Neural progenitor cell (in vitro differentiated cells): ENCODE measurements around the gene TBP.

Experiments used
- EZH2 ChIP-seq: fragments of 200-600 bp; sonication (generic); IDR thresholded peaks from 2 replicates; pipeline ENCODE4 v1.6.1; 2017; ENCODE audit warnings: antibody characterized with exemption, mild to moderate bottlenecking, moderate library complexity
- EZH2phosphoT487 ChIP-seq: fragments of 200-600 bp; sonication (generic); IDR thresholded peaks from 2 replicates; pipeline ENCODE4 v1.6.1; 2017; ENCODE audit warnings: antibody characterized with exemption
- TF ChIP-seq, protein P1 (sequence below): fragments of 200-600 bp; sonication (generic); IDR thresholded peaks from 2 replicates; pipeline ENCODE4 v1.5.1; 2017; ENCODE audit warnings: antibody characterized with exemption, mild to moderate bottlenecking

DNA sequence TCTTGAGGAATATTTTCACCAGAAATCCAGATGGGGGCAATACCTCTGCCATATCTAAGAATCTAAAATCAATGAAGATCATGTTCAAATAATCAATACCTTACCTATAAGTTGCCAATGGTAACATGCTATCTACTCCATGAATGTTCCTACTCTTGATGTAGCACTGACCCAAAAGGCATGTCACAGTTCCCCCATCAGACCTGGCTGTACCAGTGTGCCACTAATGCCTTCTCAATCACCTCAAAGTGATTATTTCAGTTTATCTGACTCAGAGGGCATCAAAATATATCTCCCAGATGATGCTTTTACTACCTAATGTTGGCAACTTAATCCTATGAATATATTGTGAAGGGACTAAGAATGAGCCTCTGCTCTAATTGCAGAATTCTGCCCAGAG, 24.7 kb downstream of the TBP start:
- TF ChIP-seq, protein P1, sequence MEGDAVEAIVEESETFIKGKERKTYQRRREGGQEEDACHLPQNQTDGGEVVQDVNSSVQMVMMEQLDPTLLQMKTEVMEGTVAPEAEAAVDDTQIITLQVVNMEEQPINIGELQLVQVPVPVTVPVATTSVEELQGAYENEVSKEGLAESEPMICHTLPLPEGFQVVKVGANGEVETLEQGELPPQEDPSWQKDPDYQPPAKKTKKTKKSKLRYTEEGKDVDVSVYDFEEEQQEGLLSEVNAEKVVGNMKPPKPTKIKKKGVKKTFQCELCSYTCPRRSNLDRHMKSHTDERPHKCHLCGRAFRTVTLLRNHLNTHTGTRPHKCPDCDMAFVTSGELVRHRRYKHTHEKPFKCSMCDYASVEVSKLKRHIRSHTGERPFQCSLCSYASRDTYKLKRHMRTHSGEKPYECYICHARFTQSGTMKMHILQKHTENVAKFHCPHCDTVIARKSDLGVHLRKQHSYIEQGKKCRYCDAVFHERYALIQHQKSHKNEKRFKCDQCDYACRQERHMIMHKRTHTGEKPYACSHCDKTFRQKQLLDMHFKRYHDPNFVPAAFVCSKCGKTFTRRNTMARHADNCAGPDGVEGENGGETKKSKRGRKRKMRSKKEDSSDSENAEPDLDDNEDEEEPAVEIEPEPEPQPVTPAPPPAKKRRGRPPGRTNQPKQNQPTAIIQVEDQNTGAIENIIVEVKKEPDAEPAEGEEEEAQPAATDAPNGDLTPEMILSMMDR = no peak
- no peak for TF ChIP-seq EZH2
- no peak for TF ChIP-seq EZH2phosphoT487
